Ramos (cell line): Measurements from ENCODE around the gene ZNF568.

Experiments used
- in situ Hi-C: fragments of 300-500 bp; cut with MboI; formaldehyde crosslinking; loops from one replicate; pipeline ENCODE4 v1.14.3; 2022; ENCODE audit warnings: low sequenced_read_pairs; ENCODE audit not compliant: unreplicated experiment

ZNF568 gene

DNA sequence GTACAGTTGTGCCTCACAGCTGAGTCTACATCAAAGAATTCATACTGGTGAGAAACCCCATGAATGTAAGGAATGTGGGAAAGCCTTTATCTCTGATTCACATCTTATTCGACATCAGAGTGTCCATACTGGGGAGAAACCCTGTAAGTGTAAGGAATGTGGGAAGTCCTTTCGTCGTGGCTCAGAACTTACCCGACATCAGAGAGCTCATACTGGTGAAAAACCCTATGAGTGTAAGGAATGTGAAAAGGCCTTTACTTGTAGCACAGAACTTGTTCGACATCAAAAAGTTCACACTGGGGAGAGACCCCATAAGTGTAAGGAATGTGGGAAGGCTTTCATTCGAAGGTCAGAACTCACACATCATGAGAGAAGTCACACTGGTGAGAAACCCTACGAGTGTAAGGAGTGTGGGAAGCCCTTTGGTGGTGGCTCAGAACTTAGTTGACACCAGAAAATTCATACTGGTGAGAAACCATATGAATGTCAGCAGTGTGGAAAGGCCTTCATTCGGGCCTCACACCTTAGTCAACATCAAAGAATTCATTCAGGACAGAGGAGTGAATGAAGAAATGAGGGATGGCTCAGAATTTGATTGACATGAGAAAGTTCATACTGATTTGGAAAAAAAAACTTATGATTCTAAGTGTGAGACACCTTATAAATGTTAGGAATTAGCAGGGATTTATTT, 81.2 kb downstream of the ZNF568 start:
- in situ Hi-C loops: no loop called here

GRCh38 chr19:36997843-36998235, 81.7 kb downstream of the ZNF568 start:
- in situ Hi-C loops: no loop called here

DNA sequence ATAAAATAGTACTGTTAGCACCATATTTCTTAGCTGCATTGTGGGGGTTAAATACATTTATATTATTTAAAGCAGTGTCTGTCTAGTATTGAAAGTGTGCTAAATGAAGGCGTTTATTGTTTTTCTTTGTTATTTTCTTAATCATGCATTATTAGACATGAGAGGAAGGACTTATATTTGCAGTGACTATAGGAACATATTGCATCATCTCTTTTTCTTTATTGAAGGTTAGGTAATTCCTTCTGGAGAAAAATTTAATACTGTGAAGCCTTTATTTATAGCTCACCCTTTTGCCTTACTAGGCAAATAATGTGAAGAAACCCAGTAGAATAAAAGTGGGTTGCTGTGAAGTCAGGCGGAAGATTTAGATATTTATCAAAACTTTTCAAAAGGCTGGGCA, 83.2 kb downstream of the ZNF568 start:
- in situ Hi-C loops: no loop called here

DNA sequence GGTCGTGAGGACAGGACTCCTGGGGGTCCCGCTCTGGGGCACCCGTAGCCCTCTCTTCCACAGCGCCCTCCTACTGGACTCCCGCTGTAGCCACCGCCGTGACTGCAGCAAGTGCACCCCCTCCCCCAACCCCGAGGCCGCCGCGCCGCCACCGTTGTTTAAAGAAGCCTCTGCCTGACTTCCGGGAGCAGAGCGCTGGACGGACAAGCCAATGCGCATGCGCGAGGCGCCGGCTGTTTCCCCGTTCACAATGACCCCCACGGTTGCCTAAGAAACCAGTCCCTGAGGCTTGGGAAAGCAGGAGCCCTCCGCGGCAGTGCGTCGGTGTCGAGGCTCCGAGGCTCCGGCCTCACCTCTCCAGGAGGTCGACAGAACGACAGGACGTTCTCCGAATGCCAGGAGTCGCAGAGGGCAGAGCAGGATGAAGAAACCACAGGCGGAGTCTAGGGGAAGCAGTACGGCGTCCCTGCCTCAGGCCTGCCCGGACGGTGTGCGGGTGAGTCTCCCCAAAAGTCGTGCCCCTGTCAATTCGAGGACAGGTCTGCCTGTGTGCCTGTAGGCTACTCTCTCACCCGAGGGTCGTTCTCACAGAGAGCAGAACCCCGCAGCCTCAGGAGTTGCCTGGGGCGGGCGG, 91.6 kb downstream of the ZNF568 start:
- in situ Hi-C loops: no loop called here

- in situ Hi-C loops: no loop called here
These were observed 93.7 kb downstream of the ZNF568 start for GRCh38 chr19:37009871-37010270.

GRCh38 chr19:37012093-37012745, 96.1 kb downstream of the ZNF568 start:
- in situ Hi-C loops: no loop called here

DNA sequence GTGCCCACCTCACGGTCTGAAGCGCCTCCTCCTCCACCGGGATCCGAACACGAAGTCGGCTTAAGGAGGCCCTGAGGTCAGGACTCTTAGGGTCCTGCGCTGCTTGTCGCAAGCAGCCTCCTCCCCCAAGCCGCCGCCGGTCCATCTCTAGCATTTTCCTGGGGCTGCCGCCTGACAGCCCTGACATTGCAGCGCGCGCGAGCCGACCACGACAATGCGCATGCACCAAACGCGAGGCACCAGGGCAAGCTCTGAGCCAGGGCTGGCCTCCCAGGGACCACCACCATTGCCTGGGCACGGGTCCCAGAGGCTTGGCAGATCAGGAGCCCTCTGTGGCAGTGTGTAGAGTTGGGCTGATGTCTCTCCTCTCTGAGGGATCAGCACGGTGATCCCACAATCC, 98.3 kb downstream of the ZNF568 start:
- in situ Hi-C loops: no loop called here

- in situ Hi-C loops: no loop called here
These were observed 129.0 kb downstream of the ZNF568 start for GRCh38 chr19:37045140-37045539.
